Testis (tissue), 2 donors: ENCODE measurements around the gene ZNRF2.

ENCODE experiments used
- POLR2A ChIP-seq: fragments of 450-650 bp; IDR thresholded peaks from one replicate; pipeline ENCODE4 v1.6.1; 2017; ENCODE audit warnings: antibody characterized with exemption, mild to moderate bottlenecking, moderate library complexity
- TF ChIP-seq, protein P1 (sequence below), 3 experiments: fragments of 450-650 bp in 2 of 3; fragments of 200-600 bp in 1 of 3; sonication (generic) in 1 of 3; IDR thresholded peaks; one replicate each; pipeline ENCODE4 v1.5.1; 2016 to 2019; ENCODE audit warnings: antibody characterized with exemption in 3 of 3, mild to moderate bottlenecking in 2 of 3, moderate library complexity in 1 of 3

DNA sequence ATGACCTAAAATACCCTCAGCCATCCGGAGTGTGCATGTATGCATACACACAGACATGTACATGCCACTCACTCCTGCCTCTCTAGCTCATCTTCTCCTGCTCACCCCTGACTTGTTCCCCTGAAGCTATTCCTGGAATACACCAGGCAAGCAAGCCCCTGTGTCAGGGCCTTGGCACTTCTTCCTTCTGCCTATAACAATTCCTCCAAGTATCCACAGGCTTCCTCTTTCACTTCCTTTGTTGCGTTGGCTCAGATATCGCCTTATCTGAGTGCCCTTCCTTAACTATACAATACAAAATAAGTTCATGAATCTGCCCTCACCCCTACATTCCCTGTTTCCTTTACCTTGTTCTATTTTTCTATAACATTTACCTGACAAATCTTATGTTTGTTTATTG, 105.4 kb downstream of the ZNRF2 start:
- TF ChIP-seq, protein P1, sequence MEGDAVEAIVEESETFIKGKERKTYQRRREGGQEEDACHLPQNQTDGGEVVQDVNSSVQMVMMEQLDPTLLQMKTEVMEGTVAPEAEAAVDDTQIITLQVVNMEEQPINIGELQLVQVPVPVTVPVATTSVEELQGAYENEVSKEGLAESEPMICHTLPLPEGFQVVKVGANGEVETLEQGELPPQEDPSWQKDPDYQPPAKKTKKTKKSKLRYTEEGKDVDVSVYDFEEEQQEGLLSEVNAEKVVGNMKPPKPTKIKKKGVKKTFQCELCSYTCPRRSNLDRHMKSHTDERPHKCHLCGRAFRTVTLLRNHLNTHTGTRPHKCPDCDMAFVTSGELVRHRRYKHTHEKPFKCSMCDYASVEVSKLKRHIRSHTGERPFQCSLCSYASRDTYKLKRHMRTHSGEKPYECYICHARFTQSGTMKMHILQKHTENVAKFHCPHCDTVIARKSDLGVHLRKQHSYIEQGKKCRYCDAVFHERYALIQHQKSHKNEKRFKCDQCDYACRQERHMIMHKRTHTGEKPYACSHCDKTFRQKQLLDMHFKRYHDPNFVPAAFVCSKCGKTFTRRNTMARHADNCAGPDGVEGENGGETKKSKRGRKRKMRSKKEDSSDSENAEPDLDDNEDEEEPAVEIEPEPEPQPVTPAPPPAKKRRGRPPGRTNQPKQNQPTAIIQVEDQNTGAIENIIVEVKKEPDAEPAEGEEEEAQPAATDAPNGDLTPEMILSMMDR (IDR thresholded peaks at IDR 0.05): no peak
- TF ChIP-seq POLR2A: no peak
